K562 (cell line): ENCODE results near the gene AP3B2. TPM values are rescaled to one million over a fixed set of nuclear protein-coding genes. Genes with fewer than 3 reads are reported as not detected.
A peak's percentile ranks its signal among the peaks of the same experiment; 100 is the strongest.

Experiments used
- AFF4 ChIP-seq: sonication (generic); formaldehyde crosslinking; IDR thresholded peaks from 2 replicates; pipeline ENCODE4 v1.8.0; 2023; ENCODE audit warnings: mild to moderate bottlenecking, missing genetic modification reagents
- ATF1 ChIP-seq, 2 experiments: fragments of 450-650 bp in 1 of 2; IDR thresholded peaks; 2 replicates each; pipeline ENCODE4 v1.6.1; 2016; ENCODE audit warnings: missing compliant biosample characterization in 1 of 2, missing genetic modification characterization in 1 of 2
- CREB1 ChIP-seq, 2 experiments: sonication (generic) in 1 of 2; formaldehyde crosslinking in 1 of 2; IDR thresholded peaks; 2 replicates each; pipeline versions ENCODE4 v1.6.1 to v1.8.0; 2012 to 2022; ENCODE audit warnings: inconsistent platforms in 1 of 2, mild to moderate bottlenecking in 1 of 2, missing genetic modification reagents in 1 of 2, moderate library complexity in 1 of 2
- CTBP1 ChIP-seq: fragments of 450-650 bp; IDR thresholded peaks from 2 replicates; pipeline ENCODE4 v1.6.1; 2016; ENCODE audit warnings: borderline replicate concordance
- ELF1 ChIP-seq: fragments of 200-800 bp; sonication (Bioruptor generic); IDR thresholded peaks from 2 replicates; pipeline ENCODE4 v1.6.1; 2016; ENCODE audit warnings: missing genetic modification characterization, missing compliant biosample characterization
- EP400 ChIP-seq: fragments of 450-650 bp; IDR thresholded peaks from 2 replicates; pipeline ENCODE4 v1.6.1; 2017; ENCODE audit warnings: antibody characterized with exemption, mild to moderate bottlenecking, moderate library complexity
- ETV6 ChIP-seq, 3 experiments: fragments of 150-350 bp in 1 of 3; sonication (generic) in 1 of 3; formaldehyde crosslinking in 1 of 3; IDR thresholded peaks; 2 replicates each; pipeline versions ENCODE4 v1.6.1 to v1.8.0; 2014 to 2022; ENCODE audit warnings: borderline replicate concordance in 2 of 3, low read depth in 2 of 3, antibody characterized with exemption in 1 of 3, low read length in 1 of 3, mild to moderate bottlenecking in 1 of 3, missing genetic modification reagents in 1 of 3
- GTF2B ChIP-seq: IDR thresholded peaks from 2 replicates; pipeline ENCODE4 v1.6.1; 2011; ENCODE audit not compliant: insufficient read length; ENCODE audit errors: extremely low read depth
- HDGF ChIP-seq: fragments of 450-650 bp; IDR thresholded peaks from 2 replicates; pipeline ENCODE4 v1.6.1; 2016
- HNRNPK ChIP-seq: fragments of 200-400 bp; formaldehyde crosslinking; IDR thresholded peaks from one replicate; pipeline ENCODE4 v1.6.1; 2018; ENCODE audit warnings: mild to moderate bottlenecking, low read depth, low read length; ENCODE audit not compliant: poor library complexity, severe bottlenecking
- JUND ChIP-seq, 2 experiments: IDR thresholded peaks; 2 replicates in 1 of 2; 3 replicates in 1 of 2; pipeline ENCODE4 v1.6.1; 2011; ENCODE audit warnings: borderline replicate concordance in 2 of 2, low read depth in 2 of 2, low read length in 2 of 2, improper control_type of control experiment in 1 of 2, missing biosample characterization in 1 of 2, missing genetic modification characterization in 1 of 2, missing genetic modification reagents in 1 of 2
- MCM5 ChIP-seq: fragments of 450-650 bp; IDR thresholded peaks from 2 replicates; pipeline ENCODE4 v1.6.1; 2016; ENCODE audit warnings: low read depth
- PURB ChIP-seq: sonication (generic); formaldehyde crosslinking; IDR thresholded peaks from 2 replicates; pipeline ENCODE4 v1.9.0; 2021; ENCODE audit warnings: low read depth, mild to moderate bottlenecking, missing genetic modification reagents
- SIN3B ChIP-seq: fragments of 450-650 bp; IDR thresholded peaks from 2 replicates; pipeline ENCODE4 v1.6.1; 2017; ENCODE audit warnings: low read depth, mild to moderate bottlenecking, moderate library complexity
- SMARCE1 ChIP-seq: fragments of 450-650 bp; IDR thresholded peaks from 2 replicates; pipeline ENCODE4 v1.7.1; 2016; ENCODE audit warnings: mild to moderate bottlenecking
- TAF7 ChIP-seq: fragments of 450-650 bp; IDR thresholded peaks from 2 replicates; pipeline ENCODE4 v1.6.1; 2016; ENCODE audit warnings: missing genetic modification characterization, missing compliant biosample characterization
- YY1 ChIP-seq, 3 experiments: IDR thresholded peaks; 2 replicates each; pipeline ENCODE4 v1.6.1; 2011; ENCODE audit warnings: low read length in 2 of 3, mild to moderate bottlenecking in 2 of 3, moderate library complexity in 2 of 3, borderline replicate concordance in 1 of 3, control low read depth in 1 of 3, low read depth in 1 of 3; ENCODE audit not compliant: insufficient read depth in 3 of 3, insufficient replicate concordance in 2 of 3, control insufficient read depth in 1 of 3, insufficient read length in 1 of 3; ENCODE audit errors: extremely low read depth in 1 of 3
- ZBTB7A ChIP-seq: IDR thresholded peaks from 2 replicates; pipeline ENCODE4 v1.6.1; 2011; ENCODE audit warnings: low read depth, mild to moderate bottlenecking, low read length, moderate library complexity, borderline replicate concordance; ENCODE audit not compliant: control insufficient read depth
- ZNF24 ChIP-seq: fragments of 450-650 bp; IDR thresholded peaks from 2 replicates; pipeline ENCODE4 v1.6.1; 2016
- ZNF717 ChIP-seq: fragments of 250-450 bp; sonication (Bioruptor Pico); IDR thresholded peaks from 2 replicates; pipeline ENCODE4 v1.5.0; 2021
- ZNF76 ChIP-seq: fragments of 250-450 bp; sonication (Bioruptor Pico); IDR thresholded peaks from 2 replicates; pipeline ENCODE4 v1.4.0; 2020; ENCODE audit warnings: mild to moderate bottlenecking, moderate library complexity, borderline replicate concordance
- ZNF780A ChIP-seq: fragments of 250-450 bp; sonication (Bioruptor Pico); IDR thresholded peaks from 2 replicates; pipeline ENCODE4 v1.5.0; 2021; ENCODE audit warnings: mild to moderate bottlenecking
- polyA plus RNA-seq, 8 experiments: library from polyadenylated mRNA; depleted of rRNA in 4 of 8; stranded (reverse) in 5 of 8; unstranded in 3 of 8; fragments of >200 nt; fragmentation: Nextera tagmentation in 2 of 8; fragmentation: Illumina TruSeq in 1 of 8; extraction: Ambion mirVana in 2 of 8; extraction: Trizol in 1 of 8; gene quantifications; 2 replicates each; pipeline versions ENCODE4 v1.2.1 to v1.2.3, GENCODE V29; 2011 to 2014; ENCODE audit warnings: inconsistent platforms in 1 of 8, missing spikeins in 1 of 8
- total RNA-seq, 7 experiments: library from RNA; depleted of rRNA in 6 of 7; stranded (reverse); fragments of >200 nt in 6 of 7; fragmentation: Illumina TruSeq in 2 of 7; extraction: Trizol in 2 of 7; gene quantifications; 2 replicates each; pipeline versions ENCODE4 v1.2.1 to v1.2.3, GENCODE V29; 2011 to 2021; ENCODE audit warnings: low replicate concordance in 1 of 7

The AP3B2 gene
- total and polyA plus RNA-seq, 9 of the 15 experiments (the other 6 are each of a cell fraction or from before 2014, with no cell fraction given), result 0.03 to 0.15 (median 0.10) TPM; not detected in 2

GRCh38 chr15:82680200-82681102 lies 29.2 kb downstream of the AP3B2 start (continued):
- TF ChIP-seq AFF4 (CRISPR knock-in tag) (no peak), EP400 (peak; percentile 87), ZNF76 (CRISPR knock-in tag) (no peak), HDGF (peak; percentile 53; the same call in 1 of the 2 replicates), SIN3B (peak; percentile 27; the same call in 1 of the 2 replicates), ZNF24 (no peak), MCM5 (no peak), GTF2B (no peak), YY1 (IDR thresholded peaks at IDR 0.05; ENCODE audit: borderline replicate concordance in 1 of 3, control insufficient read depth in 1 of 3, extremely low read depth in 1 of 3, insufficient read depth in 3 of 3, insufficient read length in 1 of 3, insufficient replicate concordance in 2 of 3, low read depth in 1 of 3, low read length in 2 of 3) (peak; percentile 17 to 84 (median 81)), ZNF717 (no peak), PURB (no peak), SMARCE1 (0 out of 2 replicates have a peak, but pooled peaks have one; percentile 49), CTBP1 (peak; percentile 86), ETV6 (IDR thresholded peaks at IDR 0.05; ENCODE audit: borderline replicate concordance in 1 of 2, low read depth in 2 of 2, low read length in 1 of 2) (no peak), ETV6 (CRISPR knock-in tag; IDR thresholded peaks at IDR 0.05; ENCODE audit: borderline replicate concordance) (no peak), HNRNPK (no peak), CREB1 (IDR thresholded peaks at IDR 0.05) (peak; percentile 82), CREB1 (CRISPR knock-in tag; IDR thresholded peaks at IDR 0.05) (peak; percentile 80), ATF1 (CRISPR knock-in tag; IDR thresholded peaks at IDR 0.05) (peak; percentile 55; the same call in 1 of the 2 replicates), ATF1 (tag; IDR thresholded peaks at IDR 0.05) (peak; percentile 74), ZNF780A (CRISPR knock-in tag) (no peak), TAF7 (tag) (peak; percentile 67), JUND (IDR thresholded peaks at IDR 0.05; ENCODE audit: borderline replicate concordance, low read depth, low read length) (peak; percentile 49; the same call in 1 of the 2 replicates), JUND (tag; IDR thresholded peaks at IDR 0.05; ENCODE audit: borderline replicate concordance, low read depth, low read length) (no peak; the same call in 2 of the 3 replicates), ELF1 (peak; percentile 95), ZBTB7A (peak; percentile 91)
